RPMI8226 (cell line): ENCODE results near the gene CLDN5.

Experiments
- DNase-seq: peaks from one replicate; pipeline ENCODE4 v3.0.0-alpha.2; 2015

CLDN5 gene

DNA sequence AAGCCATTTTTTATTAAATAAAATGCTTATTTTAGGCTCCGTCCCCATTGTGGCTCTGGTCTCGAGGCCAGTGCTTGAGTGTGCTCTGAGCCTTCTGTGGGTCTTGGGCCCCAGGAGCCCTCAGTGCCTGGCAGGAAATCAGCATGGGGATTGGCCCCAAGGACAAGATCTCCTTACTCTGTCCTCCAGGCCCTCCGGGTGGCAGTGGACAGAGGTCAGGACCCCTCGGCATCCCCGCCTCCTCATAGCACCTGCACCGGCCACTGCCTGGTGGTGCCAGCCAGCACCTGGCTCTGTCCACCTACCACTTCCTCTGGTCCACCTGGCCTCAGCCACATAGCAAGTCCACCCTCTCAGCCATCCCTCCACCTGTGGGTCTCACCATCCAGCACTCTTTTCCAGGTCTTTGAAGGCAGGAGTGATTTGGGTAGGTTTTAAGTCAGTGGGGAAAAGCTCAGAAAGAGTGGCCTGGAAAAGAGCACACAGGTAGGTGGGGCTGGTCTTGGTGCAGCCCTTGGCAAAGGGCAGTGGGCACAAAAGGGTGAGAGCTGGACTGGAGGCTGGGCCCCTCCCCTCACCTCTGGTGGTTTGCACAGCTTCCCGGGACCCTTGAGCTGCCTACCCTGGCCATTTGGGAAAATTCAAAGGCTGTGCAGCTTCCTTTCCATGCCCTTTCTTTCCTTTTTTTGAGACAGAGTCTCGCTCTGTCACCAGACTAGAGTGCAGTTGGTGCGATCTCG lies 3.5 kb downstream of the CLDN5 start:
- DNase-seq: no peak

DNA sequence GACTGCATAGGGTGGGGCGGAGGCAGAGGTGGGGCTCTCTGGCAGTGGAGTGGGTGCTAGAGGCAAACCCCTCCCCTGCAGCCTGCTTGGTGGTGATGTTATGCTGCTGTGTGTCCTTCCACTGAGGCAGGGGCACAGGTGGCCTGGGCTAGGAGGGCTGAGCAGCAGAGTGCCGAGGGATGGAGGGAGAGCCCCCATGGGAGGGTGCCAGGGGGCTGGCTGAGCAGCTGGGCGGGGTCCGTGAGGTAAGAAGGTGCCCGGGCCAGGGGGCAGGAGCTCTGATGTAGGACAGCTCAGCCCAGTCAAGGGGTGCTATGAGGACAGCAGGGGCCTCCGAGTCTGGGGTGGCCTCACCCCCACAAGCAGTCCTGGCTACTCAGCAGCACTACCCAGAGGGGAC lies 4.2 kb downstream of the CLDN5 start:
- DNase-seq: no peak

DNA sequence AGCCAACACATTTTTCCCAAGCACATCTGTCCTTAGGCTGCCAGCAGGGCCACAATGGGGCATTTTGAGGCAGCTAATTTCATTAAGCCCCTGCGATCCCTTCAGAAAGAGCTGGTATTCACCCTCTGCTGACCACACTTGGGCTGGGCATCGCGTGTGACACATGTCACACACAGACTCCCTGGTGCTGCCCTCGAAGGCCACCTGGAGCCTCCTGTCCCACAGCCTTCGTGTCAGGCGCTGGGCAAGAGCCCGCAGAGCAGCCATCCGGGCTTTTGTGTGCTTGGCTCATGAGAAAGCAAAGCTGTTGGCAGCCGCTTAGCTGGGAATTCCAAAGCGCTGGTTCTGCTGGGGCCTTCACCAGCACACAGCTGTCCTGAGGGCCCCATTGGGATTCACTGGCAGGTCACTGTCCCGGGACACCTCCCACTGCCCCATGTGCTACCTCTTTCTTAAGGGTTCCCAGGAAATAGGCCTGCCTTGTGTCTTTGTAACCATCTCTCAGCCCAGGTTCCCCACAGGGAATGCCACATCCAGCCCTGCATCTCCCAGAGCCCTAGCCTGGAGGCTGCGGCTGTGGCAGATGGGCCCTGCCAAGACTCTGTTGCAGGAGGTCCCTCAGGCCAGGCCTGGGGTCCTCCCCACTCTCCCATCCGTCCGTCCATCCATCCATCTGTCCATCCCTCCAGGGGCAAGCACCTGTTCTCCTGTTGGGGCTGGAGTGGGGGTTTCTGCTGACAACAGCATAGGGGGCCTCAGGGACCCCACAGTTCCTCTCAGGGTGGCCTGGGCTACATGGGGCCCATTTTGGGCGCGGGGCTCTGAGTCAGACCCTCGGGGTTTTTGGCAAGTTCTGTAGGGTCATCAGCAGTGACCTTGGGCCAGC lies 4.9 kb downstream of the CLDN5 start:
- no peak for DNase-seq

DNA sequence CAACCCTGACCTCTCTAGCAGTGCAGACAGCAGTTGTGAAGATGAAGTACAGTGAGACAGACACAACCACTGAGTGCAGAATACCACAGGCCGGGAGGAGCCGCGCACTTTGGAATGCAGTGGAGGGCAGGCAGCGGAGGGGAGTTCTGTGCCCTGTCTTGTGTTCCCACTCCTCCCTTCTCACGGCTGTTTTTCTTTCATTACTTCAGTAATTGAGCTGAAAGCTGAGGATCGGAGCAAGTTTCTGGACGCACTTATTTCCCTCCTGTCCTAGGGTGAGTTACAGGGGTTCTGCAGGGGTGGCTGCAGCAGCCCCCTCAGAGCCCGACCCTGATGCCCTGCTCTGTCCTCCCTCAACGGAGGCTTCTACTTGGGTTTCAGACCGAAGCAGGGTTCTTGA lies 5.6 kb downstream of the CLDN5 start:
- no peak for DNase-seq

DNA sequence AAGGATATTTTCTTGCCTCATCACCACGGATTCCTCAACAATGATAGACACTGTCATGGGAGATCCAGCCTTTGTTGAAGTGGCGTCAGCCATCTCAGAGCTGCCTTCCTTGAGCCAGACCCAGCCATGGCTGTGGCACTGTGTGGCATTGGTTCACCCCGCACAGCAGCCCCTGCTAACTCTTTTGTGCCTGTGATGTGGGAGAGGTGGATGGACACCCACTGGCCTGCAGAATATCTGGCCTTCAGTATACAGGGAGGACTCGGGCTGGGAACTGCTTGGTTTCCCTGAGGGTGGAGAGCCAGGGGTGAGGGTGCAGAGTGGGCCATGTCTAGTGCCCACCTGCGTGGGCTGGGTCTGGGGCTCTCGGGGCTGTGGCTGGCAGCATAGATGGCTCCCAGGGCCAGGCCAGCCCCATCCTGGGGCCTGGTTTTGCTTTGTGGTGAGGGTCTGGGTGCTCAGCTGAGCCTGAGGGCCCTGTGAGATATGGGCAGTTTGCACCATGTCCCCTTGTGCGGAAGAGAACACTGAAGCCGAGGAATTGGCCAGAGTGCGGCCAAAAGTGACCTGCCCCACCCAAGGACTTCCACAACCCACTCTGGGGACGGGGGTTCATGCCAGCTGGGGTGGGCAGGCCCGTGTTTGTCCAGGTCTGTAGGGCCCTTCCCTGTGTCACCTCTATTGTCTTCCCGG lies 6.1 kb downstream of the CLDN5 start:
- DNase-seq: no peak

DNA sequence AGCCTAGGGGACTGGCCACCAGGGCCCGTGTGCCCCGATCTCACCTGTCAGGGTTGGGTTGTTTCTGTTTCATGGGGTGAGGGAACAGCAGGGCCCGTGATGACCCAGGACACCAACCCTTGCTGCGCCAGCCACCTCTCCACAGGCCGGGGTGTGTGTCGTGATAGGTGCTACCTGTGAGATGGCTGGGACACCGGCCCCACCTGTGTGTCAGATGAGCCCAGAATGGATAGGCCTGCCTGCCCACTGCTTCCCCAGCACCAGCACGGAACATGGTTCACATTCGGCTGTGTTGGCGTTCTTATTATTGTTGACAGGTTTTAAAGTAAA lies 7.1 kb downstream of the CLDN5 start:
- DNase-seq: no peak

DNA sequence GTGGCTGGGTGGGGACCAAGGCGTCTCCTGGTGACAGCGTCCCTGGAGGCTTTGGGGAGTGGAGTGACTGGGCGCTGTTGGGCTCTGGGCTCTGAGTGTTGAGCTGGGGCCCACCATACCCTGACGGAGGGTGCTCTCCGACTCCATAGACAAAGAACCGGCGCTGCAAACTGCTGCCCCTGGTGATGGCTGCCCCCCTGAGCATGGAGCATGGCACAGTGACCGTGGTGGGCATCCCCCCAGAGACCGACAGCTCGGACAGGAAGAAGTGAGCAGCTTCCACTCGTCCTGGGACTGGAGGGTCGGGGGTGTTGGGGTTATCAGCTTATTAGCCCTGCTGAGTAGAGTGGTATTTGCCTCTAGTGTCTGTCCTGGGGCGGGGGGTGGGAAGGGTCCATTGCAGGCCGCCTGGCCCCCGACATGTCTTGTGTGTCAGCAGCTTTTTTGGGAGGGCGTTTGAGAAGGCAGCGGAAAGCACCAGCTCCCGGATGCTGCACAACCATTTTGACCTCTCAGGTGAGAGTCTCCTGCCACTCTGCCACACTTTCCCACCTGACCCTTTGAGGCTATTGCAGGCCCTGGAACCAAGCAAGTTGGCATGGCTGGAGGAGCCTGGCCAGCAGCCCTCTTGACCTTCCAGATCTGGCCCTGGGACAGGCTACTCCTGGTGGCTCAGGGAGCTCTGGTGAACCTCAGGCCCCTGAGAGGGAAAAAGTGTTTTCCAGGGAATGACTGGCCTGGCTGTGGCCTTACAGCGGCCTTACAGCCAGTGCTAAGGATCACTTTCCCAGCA lies 7.6 kb downstream of the CLDN5 start:
- DNase-seq: no peak

DNA sequence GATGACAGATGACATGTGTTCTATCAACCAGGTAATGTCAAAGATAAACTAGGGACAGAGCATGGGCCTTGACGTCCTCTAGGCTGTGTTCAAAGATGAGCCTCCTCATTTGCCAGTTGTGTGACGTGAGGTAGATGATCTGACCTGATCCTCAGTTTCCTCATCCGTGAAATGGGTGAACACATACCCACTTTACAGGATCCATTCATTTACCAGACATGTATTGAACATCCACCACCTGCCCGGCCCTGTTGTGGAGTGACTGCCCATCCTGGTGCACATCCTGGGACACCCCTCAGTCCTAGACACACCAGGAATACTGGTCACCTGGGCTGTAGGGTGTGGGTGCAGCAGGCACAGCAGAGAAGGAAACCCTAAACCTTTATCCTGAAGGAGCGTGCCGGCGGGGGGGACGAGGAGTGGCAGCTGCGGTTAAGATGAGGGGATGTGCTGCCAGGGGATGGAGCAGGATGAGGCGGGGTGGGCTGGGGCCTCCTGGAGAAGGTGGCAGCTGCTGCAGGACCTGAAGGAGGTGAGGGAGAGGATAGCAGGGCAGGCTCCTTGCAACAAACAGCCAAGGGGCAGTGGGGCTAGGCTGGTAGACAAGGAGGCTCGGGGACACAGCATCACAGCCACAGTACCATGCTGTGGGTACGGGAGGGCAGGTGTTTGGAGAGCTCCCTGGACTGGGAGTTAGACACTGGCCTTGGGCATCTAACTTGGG lies 8.4 kb downstream of the CLDN5 start:
- no peak for DNase-seq

DNA sequence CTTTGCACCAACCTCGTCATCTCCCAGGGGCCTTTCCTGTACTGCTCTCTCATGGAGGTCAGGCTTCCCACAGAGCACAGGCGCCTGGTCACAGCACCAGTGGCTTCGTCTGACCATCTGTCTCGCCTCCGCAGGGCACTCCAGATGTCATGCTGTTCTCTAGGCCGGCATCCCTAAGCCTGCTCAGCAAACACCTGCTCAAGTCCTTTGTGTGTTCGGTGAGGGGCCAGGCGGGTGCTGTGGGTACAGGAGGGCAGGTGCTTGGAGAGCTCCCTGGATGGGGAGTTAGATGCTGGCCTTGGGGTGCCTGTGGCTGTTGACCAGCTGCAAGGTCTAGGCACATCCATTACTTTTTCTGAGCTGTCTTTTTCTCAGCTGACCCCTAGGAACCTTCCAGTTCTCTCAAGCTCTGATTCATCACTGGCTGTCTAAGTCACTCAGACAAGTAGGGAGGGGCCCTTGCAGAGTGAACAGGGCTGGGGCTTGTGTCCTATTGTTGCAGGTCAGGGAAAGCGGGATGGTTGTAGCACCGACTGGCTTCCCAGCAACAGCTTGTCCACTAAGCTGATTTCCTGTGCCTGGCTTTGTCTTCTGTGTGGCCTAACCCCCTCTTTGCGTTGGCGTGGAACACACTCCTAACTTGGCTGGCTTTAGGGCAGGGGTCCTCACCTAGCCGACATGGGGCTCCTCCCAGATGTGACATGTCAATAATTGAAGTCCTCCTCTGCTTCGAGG lies 9.2 kb downstream of the CLDN5 start:
- DNase-seq: no peak

DNA sequence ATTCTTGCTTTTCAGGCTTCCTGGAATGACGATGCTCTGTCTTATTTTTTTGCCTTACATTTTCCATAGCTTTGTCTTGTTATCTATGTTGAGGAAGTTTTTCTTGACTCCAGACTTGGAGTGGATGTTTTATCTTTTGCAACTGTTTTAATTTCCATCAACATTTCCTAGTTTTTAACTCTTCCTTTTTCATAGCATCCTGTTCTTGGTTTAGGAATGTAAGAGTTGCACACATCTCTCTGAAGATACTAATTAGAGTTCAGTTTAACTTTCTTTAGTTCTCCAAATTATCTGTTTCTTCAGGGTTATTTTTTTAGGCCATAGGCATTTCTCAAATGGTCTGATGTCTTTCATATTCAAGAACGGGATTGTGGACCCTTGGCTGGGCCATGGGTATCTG lies 10.4 kb downstream of the CLDN5 start:
- no peak for DNase-seq

DNA sequence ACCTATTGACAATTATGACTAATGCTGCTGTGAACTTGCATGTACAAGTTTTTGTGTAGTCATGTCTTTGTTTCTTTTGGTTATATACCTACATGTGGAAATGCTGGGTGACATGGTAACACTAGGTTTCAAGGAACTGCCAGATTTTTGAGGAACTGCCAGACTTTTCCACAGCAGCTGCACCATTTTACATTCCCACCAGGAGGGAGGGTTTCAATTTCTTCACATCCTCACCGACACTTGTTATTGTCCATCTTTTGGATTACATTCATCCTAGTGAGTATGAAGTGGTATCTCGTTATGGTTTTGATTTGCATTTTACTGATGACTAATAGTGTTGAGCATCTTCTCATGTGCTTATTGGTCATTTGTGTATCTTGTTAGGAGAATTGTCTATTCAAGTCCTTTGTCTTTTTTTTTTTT lies 13.3 kb downstream of the CLDN5 start:
- DNase-seq: no peak

DNA sequence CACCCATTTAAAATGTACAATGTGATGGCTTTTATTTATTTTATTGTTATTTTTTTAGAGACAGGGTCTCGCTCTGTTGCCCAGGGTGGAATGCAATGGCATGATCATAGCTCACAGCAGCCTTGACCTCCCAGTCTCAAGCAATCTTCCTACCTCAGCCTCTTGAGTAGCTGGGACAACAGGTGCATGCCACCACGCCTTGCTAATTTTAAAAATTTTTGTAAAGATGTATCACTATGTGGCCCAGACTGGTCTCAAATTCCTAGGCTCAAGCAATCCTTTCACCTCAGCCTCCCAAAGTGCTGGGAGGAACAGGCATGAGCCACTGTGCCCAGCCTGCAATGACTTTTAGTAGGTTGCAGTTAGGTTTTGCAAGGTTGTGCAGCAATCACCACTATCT lies 14.3 kb downstream of the CLDN5 start:
- DNase-seq: no peak

DNA sequence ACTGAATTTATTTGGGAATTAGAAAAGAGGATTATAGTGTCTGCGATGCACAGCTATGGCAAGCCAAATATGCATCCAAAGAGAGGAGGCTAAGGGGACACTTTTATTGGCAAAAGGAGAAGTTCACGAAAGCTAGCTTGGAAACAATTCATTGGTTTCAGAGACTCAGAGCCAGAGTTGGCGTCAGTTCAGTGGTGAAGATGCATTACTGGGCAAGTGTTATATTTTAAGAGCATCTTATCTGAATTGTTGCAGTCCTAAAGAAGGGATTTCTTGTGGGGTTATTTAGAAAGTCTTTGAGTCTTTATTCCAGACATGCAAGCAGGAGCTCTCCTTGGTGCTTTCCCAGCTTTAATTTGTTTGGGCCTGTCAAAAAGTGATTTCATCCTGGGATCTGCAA lies 15.0 kb downstream of the CLDN5 start:
- no peak for DNase-seq

DNA sequence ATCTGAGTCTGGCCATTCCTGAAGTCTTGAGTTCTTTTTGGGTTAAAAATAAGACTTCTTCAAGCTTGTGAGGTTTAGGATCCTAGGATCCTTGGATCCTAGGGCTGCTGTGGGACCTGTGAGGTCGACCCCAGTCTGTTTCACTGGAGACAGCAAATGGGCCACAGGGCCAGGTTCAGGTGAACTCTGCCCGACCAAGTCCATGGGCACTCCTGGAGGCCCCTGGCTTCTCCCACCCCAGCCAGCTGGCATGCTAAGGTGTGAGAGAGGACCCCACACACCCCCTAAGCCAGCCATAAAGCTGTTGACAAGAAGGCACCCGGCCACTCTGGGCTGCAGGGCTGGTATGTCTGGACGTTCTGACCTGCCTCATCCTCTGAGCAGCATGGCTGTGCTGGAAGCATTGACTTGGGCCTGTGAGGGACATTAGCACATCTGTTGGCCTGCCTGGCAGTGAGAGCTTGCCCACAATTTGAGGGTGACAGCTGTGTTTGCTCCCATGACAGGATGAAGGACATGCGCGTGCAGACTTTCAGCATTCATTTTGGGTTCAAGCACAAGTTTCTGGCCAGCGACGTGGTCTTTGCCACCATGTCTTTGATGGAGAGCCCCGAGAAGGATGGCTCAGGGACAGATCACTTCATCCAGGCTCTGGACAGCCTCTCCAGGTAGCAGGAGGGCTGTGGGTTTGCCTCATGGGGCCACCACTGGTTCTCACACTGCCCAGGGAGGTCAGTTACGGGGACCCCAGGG lies 16.0 kb downstream of the CLDN5 start:
- DNase-seq: no peak

DNA sequence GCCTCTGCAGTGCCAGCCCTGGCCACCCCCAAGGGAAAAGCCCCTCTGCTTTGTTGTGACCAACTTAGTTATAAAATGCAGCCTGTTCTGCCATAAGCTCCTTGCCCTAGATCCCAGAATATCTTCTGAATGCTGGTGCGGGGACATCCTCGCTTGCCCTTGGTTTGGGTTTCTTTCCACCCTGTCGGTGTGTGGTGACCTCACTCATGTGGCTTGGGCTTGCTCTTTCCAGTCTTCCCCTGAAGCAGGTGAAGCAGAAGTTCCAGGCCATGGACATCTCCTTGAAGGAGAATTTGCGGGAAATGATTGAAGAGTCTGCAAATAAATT lies 16.7 kb downstream of the CLDN5 start:
- DNase-seq: no peak

DNA sequence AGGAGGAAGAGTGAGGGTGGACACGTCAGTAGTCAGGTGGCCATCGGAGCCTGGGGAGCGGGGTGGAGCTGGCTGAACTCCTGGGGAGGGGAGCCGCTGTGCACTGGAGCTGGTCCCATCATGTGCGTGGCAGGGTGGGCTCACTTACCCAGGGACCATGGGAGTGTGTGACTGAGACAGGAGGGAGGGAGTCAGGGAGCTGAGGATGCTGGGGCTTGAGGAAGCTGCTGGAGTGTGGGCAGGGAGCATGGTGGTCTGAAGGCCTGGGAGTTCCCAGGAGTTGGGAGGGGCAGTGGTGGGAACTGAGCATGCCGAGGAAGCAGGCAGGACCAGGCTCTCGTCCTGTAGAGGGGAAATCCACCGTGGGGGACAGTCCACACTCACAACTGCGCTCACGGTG lies 18.0 kb downstream of the CLDN5 start:
- DNase-seq: no peak

DNA sequence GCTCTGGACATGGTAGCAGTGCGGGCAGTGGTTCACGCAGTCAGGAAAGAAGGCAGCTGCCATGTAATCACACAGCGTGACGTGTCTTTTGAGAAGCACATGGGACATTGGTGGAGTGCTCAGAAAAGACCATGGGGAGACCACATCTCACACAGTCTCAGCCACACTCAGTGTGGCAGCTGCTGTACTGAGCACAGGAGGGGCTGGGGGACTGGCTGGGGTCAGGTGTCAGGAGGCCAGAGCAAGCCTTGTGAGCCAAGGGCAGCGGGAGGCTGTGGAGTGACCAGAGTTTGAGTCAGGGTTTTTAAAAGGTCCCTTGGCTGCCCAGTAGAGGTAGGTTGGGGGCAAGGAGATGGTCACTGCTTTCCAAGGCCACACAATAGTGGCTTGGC lies 18.5 kb downstream of the CLDN5 start:
- DNase-seq: no peak

DNA sequence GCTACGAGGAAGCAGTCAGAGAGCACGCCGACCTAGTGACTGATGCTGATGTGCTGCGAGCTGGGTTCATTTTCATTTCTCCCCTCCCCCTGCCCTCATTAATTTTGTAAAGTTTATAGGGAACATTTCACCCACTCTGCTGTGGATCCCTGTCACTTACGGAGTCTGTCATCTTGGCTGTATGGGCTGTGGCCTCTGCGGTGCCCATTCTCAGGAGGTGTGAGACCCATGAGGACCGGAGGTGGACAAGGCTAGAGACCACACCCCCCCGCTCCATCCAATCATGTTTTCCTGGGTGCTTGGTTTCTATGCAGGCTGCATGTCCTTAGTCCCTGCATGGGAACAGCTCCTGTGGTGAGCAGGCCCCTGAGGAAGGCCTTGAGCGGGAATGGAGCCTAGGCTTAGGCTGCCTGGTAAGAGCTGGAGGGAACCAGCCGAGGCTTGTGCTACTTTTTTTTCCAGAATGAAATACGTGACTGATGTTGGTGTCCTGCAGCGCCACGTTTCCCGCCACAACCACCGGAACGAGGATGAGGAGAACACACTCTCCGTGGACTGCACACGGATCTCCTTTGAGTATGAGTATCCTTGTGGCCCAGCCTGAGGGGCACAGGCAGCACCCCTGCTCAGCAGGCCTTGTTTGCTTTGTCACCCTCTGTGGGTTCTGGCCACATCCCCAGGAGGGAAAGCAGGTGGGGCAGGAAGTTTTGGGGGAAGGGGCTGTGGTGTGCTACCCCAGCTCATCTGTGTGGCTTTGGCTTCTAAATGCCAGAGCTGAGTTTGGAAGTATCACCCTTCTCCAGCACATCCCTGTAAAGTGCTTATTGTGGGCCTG lies 19.1 kb downstream of the CLDN5 start:
- DNase-seq: no peak

DNA sequence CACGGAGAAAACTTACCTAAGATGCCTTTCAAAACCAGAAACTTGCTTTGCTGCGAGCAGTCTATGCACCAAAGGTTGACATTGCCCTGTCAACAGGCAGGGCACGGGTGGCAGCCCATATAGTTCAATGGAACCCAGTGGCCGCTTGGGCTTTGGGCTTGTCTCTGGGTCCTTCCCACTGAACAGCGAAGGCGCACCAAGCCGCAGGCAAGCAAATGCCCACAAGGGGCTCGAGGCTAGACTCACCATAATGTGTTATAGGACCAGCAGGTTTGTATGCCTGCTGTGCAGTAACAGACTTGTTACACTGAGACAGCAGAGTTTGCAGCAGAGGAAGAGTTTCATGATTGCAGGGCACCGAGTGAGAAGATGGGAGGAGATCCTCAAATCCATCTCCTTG lies 20.3 kb downstream of the CLDN5 start:
- no peak for DNase-seq

DNA sequence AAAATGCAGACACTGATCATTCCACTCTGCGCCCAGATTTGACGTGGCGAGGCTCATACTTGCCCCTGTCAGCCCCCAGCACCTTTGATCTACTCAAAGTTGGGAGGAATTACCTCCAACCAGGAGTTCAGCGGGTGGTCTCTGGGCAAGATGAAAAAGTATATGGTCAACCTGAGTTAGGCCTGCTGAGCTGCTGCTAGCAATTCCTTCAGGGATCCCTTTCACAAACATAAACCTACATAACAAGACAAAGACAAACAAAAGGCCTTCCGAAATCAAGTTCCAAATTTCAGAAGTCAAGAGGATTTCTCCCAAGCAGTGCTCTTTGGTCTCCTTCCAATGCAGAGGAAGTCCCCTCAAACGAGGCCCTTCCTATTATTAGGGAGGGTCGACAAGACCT lies 20.8 kb downstream of the CLDN5 start:
- no peak for DNase-seq
